Activated T-helper 1 cell treated with anti-CD3 and anti-CD28 coated beads, Interleukin-12 subunit alpha, Interleukin-12 subunit beta, Interleukin-2, Interleukin-4 antibody, amounts not matched to agents 30 ng/mL and 10 ng/mL and 1 ng/mL, durations not matched to agents 14 hours and 24 hours and 36 hours (primary cell): ENCODE measurements around the gene WDR6. TPM values are rescaled to one million over a fixed set of nuclear protein-coding genes. Genes with fewer than 3 reads are reported as not detected.

Source experiments
- DNase-seq: peaks from one replicate; pipeline ENCODE4 v3.0.0; 2021; ENCODE audit warnings: low spot score
- H3K27ac Mint-ChIP-seq: one replicate; pipeline ENCODE4 v1.8.0; 2021; ENCODE audit warnings: mild to moderate bottlenecking, mixed read lengths
- H3K27me3 Mint-ChIP-seq: one replicate; pipeline ENCODE4 v1.8.0; 2022; ENCODE audit warnings: mild to moderate bottlenecking, moderate library complexity, mixed read lengths; ENCODE audit not compliant: insufficient read depth
- H3K36me3 Mint-ChIP-seq: one replicate; pipeline ENCODE4 v1.8.0; 2021; ENCODE audit warnings: low read depth, mixed read lengths
- H3K4me1 Mint-ChIP-seq: one replicate; pipeline ENCODE4 v1.8.0; 2021; ENCODE audit warnings: low read depth, mixed read lengths
- H3K4me3 Mint-ChIP-seq: one replicate; pipeline ENCODE4 v1.8.0; 2021; ENCODE audit warnings: mild to moderate bottlenecking, moderate library complexity, mixed read lengths
- H3K9me3 Mint-ChIP-seq: one replicate; pipeline ENCODE4 v1.8.0; 2021; ENCODE audit warnings: mixed read lengths
- intact Hi-C: fragments of 100-400 bp; cut with micrococcal nuclease; formaldehyde crosslinking; loops from one replicate; pipeline ENCODE4 v1.15.1; 2024
- total RNA-seq: library from RNA; stranded (reverse); gene quantifications from 2 replicates; pipeline ENCODE4 v1.2.3, GENCODE V29; 2022

The WDR6 gene
- total RNA-seq = 143 and 145 TPM in 2 replicates

- H3K36me3 Mint-ChIP-seq = peaks cover 15% of the 10 kb centered on the region
Observed at GRCh38 chr3:49007068-49007770, at the start of gene WDR6. TSS of gene WDR6 (plus strand) at chr3:49007391. CDS start at chr3:49007432, 41 bp downstream.

GRCh38 chr3:48960841-48961413 lies 46.3 kb upstream of the WDR6 start:
- Mint-ChIP-seq H3K27me3 (no peaks in the 10 kb centered on the region), H3K36me3 (peaks cover 12% of the 10 kb centered on the region), H3K4me3 (no peak overlapping the region), H3K9me3 (no peaks in the 10 kb centered on the region), H3K4me1 (peaks cover 10% of the 10 kb centered on the region), H3K27ac (no peak overlapping the region)
- DNase-seq = no peak
- intact Hi-C loops = no loop called here

More at GRCh38 chr3:49007068-49007770, at the start of gene WDR6:
- Mint-ChIP-seq H3K4me1 (peaks cover 29% of the 10 kb centered on the region), H3K4me3 (peak within 1 kb of the TSS; percentile 98), H3K27ac (peak within 1 kb of the TSS; percentile 100), H3K27me3 (no peaks in the 10 kb centered on the region), H3K9me3 (no peaks in the 10 kb centered on the region)
- intact Hi-C loops = loop anchor here (1.0 to 5.0 kb wide), 11 partner anchors 11 to 738 kb away; partner anchors contain the start of genes ARIH2, DAG1, DALRD3 and IMPDH2
- peak; percentile 96 for DNase-seq

- Mint-ChIP-seq H3K9me3 (no peaks in the 10 kb centered on the region), H3K4me3 (no peak overlapping the region), H3K4me1 (peaks cover 10% of the 10 kb centered on the region), H3K36me3 (peaks cover 18% of the 10 kb centered on the region), H3K27ac (no peak overlapping the region), H3K27me3 (no peaks in the 10 kb centered on the region)
- intact Hi-C loops = no loop called here
- no peak for DNase-seq
Observed at GRCh38 chr3:48962340-48962739, 44.9 kb upstream of the WDR6 start.

- H3K36me3 Mint-ChIP-seq = peaks cover 19% of the 10 kb centered on the region
Observed at GRCh38 chr3:48962939-48963338, 44.3 kb upstream of the WDR6 start.

GRCh38 chr3:48963591-48963990 lies 43.6 kb upstream of the WDR6 start:
- no peak for DNase-seq
- intact Hi-C loops = no loop called here
- peaks cover 10% of the 10 kb centered on the region for H3K4me1 Mint-ChIP-seq
- no peak overlapping the region for H3K4me3 Mint-ChIP-seq
- no peaks in the 10 kb centered on the region for H3K9me3 Mint-ChIP-seq
- no peaks in the 10 kb centered on the region for H3K27me3 Mint-ChIP-seq
- peaks cover 21% of the 10 kb centered on the region for H3K36me3 Mint-ChIP-seq
- no peak overlapping the region for H3K27ac Mint-ChIP-seq

More at GRCh38 chr3:48962939-48963338, 44.3 kb upstream of the WDR6 start:
- Mint-ChIP-seq H3K4me3 (no peak overlapping the region), H3K9me3 (no peaks in the 10 kb centered on the region), H3K27ac (no peak overlapping the region), H3K4me1 (peaks cover 10% of the 10 kb centered on the region), H3K27me3 (no peaks in the 10 kb centered on the region)
- DNase-seq = no peak
- intact Hi-C loops = no loop called here

- Mint-ChIP-seq H3K36me3 (peaks cover 35% of the 10 kb centered on the region), H3K9me3 (no peaks in the 10 kb centered on the region), H3K4me1 (peaks cover 11% of the 10 kb centered on the region), H3K4me3 (no peak overlapping the region), H3K27ac (no peak overlapping the region), H3K27me3 (no peaks in the 10 kb centered on the region)
- no peak for DNase-seq
- intact Hi-C loops = no loop called here
Observed at GRCh38 chr3:48966367-48966766, 40.8 kb upstream of the WDR6 start.

GRCh38 chr3:48966876-48967361 lies 40.3 kb upstream of the WDR6 start:
- peaks cover 41% of the 10 kb centered on the region for H3K36me3 Mint-ChIP-seq
- no peak for DNase-seq
- no peak overlapping the region for H3K4me3 Mint-ChIP-seq
- H3K4me1 Mint-ChIP-seq = peaks cover 11% of the 10 kb centered on the region
- no peak overlapping the region for H3K27ac Mint-ChIP-seq
- H3K27me3 Mint-ChIP-seq = no peaks in the 10 kb centered on the region
- intact Hi-C loops = no loop called here
- no peaks in the 10 kb centered on the region for H3K9me3 Mint-ChIP-seq

GRCh38 chr3:48970586-48970985 lies 36.6 kb upstream of the WDR6 start:
- Mint-ChIP-seq H3K9me3 (no peaks in the 10 kb centered on the region), H3K27me3 (no peaks in the 10 kb centered on the region), H3K27ac (no peak overlapping the region), H3K4me3 (no peak overlapping the region), H3K4me1 (peaks cover 6% of the 10 kb centered on the region), H3K36me3 (peaks cover 56% of the 10 kb centered on the region)
- intact Hi-C loops = no loop called here
- DNase-seq = no peak

- Mint-ChIP-seq H3K27me3 (no peaks in the 10 kb centered on the region), H3K36me3 (peaks cover 46% of the 10 kb centered on the region), H3K4me3 (no peak overlapping the region), H3K4me1 (peaks cover 6% of the 10 kb centered on the region), H3K27ac (peak overlapping the region; percentile 55), H3K9me3 (no peaks in the 10 kb centered on the region)
- intact Hi-C loops = no loop called here
- DNase-seq = no peak
Observed at GRCh38 chr3:48974076-48974864, 32.9 kb upstream of the WDR6 start.

- Mint-ChIP-seq H3K27ac (no peak overlapping the region), H3K36me3 (peaks cover 40% of the 10 kb centered on the region), H3K4me3 (no peak overlapping the region), H3K9me3 (no peaks in the 10 kb centered on the region), H3K4me1 (peaks cover 11% of the 10 kb centered on the region), H3K27me3 (no peaks in the 10 kb centered on the region)
- no peak for DNase-seq
- intact Hi-C loops = no loop called here
Observed at GRCh38 chr3:48979451-48979850, 27.7 kb upstream of the WDR6 start.

- Mint-ChIP-seq H3K9me3 (no peaks in the 10 kb centered on the region), H3K27ac (no peak overlapping the region), H3K4me3 (no peak overlapping the region), H3K36me3 (peaks cover 36% of the 10 kb centered on the region), H3K4me1 (peaks cover 11% of the 10 kb centered on the region), H3K27me3 (no peaks in the 10 kb centered on the region)
- intact Hi-C loops = no loop called here
- DNase-seq = no peak
Observed at GRCh38 chr3:48980295-48980694, 26.9 kb upstream of the WDR6 start.

GRCh38 chr3:48982016-48982415 lies 25.2 kb upstream of the WDR6 start:
- Mint-ChIP-seq H3K4me1 (peaks cover 17% of the 10 kb centered on the region), H3K27me3 (no peaks in the 10 kb centered on the region), H3K4me3 (no peak overlapping the region), H3K27ac (no peak overlapping the region), H3K9me3 (no peaks in the 10 kb centered on the region), H3K36me3 (peaks cover 36% of the 10 kb centered on the region)
- DNase-seq = no peak
- intact Hi-C loops = no loop called here

GRCh38 chr3:48982686-48983085 lies 24.5 kb upstream of the WDR6 start:
- Mint-ChIP-seq H3K9me3 (no peaks in the 10 kb centered on the region), H3K4me1 (peaks cover 18% of the 10 kb centered on the region), H3K4me3 (no peak overlapping the region), H3K27ac (peak overlapping the region; percentile 57), H3K36me3 (peaks cover 36% of the 10 kb centered on the region), H3K27me3 (no peaks in the 10 kb centered on the region)
- intact Hi-C loops = no loop called here
- no peak for DNase-seq
